Uterus (tissue), 2 donors: ENCODE data around the gene SAMD4A.

ENCODE experiments used
- CTCF ChIP-seq, 4 experiments: fragments of 200-600 bp in 2 of 4; fragments of 450-650 bp in 2 of 4; sonication (generic) in 2 of 4; IDR thresholded peaks; one replicate each; pipeline ENCODE4 v1.5.1; 2016 to 2019; ENCODE audit warnings: antibody characterized with exemption in 4 of 4, mild to moderate bottlenecking in 2 of 4, moderate library complexity in 1 of 4
- POLR2A ChIP-seq, 2 donors: fragments of 450-650 bp; IDR thresholded peaks; one replicate each; pipeline ENCODE4 v1.6.1; 2016; ENCODE audit warnings: antibody characterized with exemption in 2 of 2, mild to moderate bottlenecking in 1 of 2, moderate library complexity in 1 of 2

- TF ChIP-seq CTCF (IDR thresholded peaks at IDR 0.05) (no peak), POLR2A (IDR thresholded peaks at IDR 0.05) (no peak)
Measured at GRCh38 chr14:54768501-54769129, 201.7 kb downstream of the SAMD4A start.
